ENCODE data around the gene SCRG1.

DNA sequence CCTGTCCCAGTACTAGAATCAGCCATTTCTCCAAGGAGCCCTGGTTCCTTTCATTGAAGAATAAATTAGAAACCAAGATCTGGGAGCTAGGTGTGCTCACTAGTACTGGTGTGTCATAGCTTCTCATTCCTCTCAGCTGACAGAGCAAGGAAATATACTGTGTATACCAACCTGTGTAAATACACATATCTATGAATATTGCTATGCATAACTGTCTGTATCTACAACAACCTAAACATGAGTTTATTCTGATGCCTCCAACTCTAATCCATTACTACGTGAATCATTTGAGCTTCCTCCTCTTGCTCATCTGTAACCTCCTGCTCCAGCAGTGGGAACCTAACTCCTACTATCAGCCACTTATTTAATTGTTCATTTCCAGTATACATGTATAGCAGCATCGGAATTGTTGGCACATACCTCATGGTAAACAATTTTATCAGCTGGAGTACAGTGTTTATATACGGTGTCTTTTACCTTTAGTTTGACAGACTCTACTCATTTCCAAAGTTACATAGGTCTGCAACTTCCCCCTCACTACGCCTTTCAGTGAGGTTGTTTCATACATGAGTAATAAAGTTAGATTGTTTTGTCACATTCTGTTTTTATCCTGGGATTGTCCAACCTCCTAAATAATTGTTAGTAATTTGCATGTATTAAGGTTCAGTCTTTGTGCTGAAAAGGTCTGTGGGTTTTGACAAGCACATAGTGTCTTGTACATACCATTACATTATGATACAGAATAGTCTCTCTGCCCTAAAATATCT lies 7.1 kb upstream of the SCRG1 start:
- TF ChIP-seq, protein P1, sequence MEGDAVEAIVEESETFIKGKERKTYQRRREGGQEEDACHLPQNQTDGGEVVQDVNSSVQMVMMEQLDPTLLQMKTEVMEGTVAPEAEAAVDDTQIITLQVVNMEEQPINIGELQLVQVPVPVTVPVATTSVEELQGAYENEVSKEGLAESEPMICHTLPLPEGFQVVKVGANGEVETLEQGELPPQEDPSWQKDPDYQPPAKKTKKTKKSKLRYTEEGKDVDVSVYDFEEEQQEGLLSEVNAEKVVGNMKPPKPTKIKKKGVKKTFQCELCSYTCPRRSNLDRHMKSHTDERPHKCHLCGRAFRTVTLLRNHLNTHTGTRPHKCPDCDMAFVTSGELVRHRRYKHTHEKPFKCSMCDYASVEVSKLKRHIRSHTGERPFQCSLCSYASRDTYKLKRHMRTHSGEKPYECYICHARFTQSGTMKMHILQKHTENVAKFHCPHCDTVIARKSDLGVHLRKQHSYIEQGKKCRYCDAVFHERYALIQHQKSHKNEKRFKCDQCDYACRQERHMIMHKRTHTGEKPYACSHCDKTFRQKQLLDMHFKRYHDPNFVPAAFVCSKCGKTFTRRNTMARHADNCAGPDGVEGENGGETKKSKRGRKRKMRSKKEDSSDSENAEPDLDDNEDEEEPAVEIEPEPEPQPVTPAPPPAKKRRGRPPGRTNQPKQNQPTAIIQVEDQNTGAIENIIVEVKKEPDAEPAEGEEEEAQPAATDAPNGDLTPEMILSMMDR (IDR thresholded peaks at IDR 0.05), result no peak
- TF ChIP-seq POLR2A (IDR thresholded peaks at IDR 0.05) (no peak), EP300 (IDR thresholded peaks at IDR 0.05) (no peak), POLR2AphosphoS5 (IDR thresholded peaks at IDR 0.05) (no peak)

All from upper lobe of left lung (tissue), 4 donors.